ENCODE results near the gene KLF9. TPM values are rescaled to one million over a fixed set of nuclear protein-coding genes. Genes with fewer than 3 reads are reported as not detected.

Gene KLF9
- polyA plus RNA-seq, 3 donors, result 7.0 to 10.1 (median 9.8) TPM

Other genes starting within 250 kb of the KLF9 start
- gene SMC5, start 155.7 kb downstream of the KLF9 start, polyA plus RNA-seq (ENCODE audit: insufficient read length in 3 of 3), result 10 to 100 TPM; 39.4 to 63.7 (median 52.3) TPM